GM12891 (cell line): Measurements from ENCODE around the gene PHACTR3.

Source experiments
- DNase-seq: peaks from one replicate; pipeline ENCODE4 v3.0.0; 2011; ENCODE audit warnings: low spot score; ENCODE audit not compliant: insufficient read length
- FAIRE-seq: peaks from 2 replicates; lab custom pipeline; 2011; peaks lifted over from hg19 to GRCh38; lab: Jason Lieb, UNC
- PAX5 ChIP-seq: IDR thresholded peaks from 2 replicates; pipeline ENCODE4 v1.6.1; 2011; ENCODE audit warnings: low read length, moderate library complexity, mild to moderate bottlenecking; ENCODE audit not compliant: insufficient read depth, severe bottlenecking
- POLR2A ChIP-seq: IDR thresholded peaks from 2 replicates; pipeline ENCODE4 v1.6.1; 2011; ENCODE audit warnings: low read depth, low read length, control low read depth
- POLR2AphosphoS5 ChIP-seq: IDR thresholded peaks from 2 replicates; pipeline ENCODE4 v1.6.1; 2011; ENCODE audit warnings: low read depth, low read length, control low read depth
- POU2F2 ChIP-seq: IDR thresholded peaks from 2 replicates; pipeline ENCODE4 v1.6.1; 2011; ENCODE audit warnings: low read depth, mild to moderate bottlenecking, control low read depth, low read length, moderate library complexity
- SPI1 ChIP-seq: IDR thresholded peaks from 2 replicates; pipeline ENCODE4 v1.6.1; 2011; ENCODE audit warnings: low read depth, low read length, control low read depth
- TAF1 ChIP-seq: IDR thresholded peaks from 2 replicates; pipeline ENCODE4 v1.6.1; 2011; ENCODE audit warnings: low read depth, low read length, control low read depth

PHACTR3 gene

GRCh38 chr20:59752704-59753460 lies 148.5 kb downstream of the PHACTR3 start:
- DNase-seq, result peak; percentile 44
- FAIRE-seq, result peak; percentile 66
- TF ChIP-seq POU2F2, result no peak
- no peak for TF ChIP-seq TAF1
- TF ChIP-seq PAX5, result no peak
- no peak for TF ChIP-seq POLR2AphosphoS5
- no peak for TF ChIP-seq POLR2A
- TF ChIP-seq SPI1, result no peak

GRCh38 chr20:59753836-59754235 lies 149.5 kb downstream of the PHACTR3 start:
- DNase-seq, result no peak
- TF ChIP-seq POU2F2, result no peak
- TF ChIP-seq SPI1, result no peak
- TF ChIP-seq POLR2A, result no peak
- no peak for TF ChIP-seq POLR2AphosphoS5
- no peak for TF ChIP-seq TAF1
- TF ChIP-seq PAX5, result no peak
- no peak for FAIRE-seq

GRCh38 chr20:59754551-59754950 lies 150.2 kb downstream of the PHACTR3 start:
- FAIRE-seq, result no peak
- DNase-seq, result no peak
- no peak for TF ChIP-seq TAF1
- no peak for TF ChIP-seq POLR2A
- no peak for TF ChIP-seq POLR2AphosphoS5
- TF ChIP-seq POU2F2, result no peak
- TF ChIP-seq PAX5, result no peak
- TF ChIP-seq SPI1, result no peak

- no peak for DNase-seq
- TF ChIP-seq POLR2AphosphoS5 (no peak), POU2F2 (no peak), SPI1 (no peak), PAX5 (no peak), POLR2A (no peak), TAF1 (no peak)
- no peak for FAIRE-seq
These were observed 151.9 kb downstream of the PHACTR3 start for GRCh38 chr20:59756241-59756640.

- TF ChIP-seq POU2F2 (no peak), POLR2AphosphoS5 (no peak), POLR2A (no peak), TAF1 (no peak), PAX5 (no peak), SPI1 (no peak)
- no peak for FAIRE-seq
These were observed 159.7 kb downstream of the PHACTR3 start for GRCh38 chr20:59764037-59764436.

DNA sequence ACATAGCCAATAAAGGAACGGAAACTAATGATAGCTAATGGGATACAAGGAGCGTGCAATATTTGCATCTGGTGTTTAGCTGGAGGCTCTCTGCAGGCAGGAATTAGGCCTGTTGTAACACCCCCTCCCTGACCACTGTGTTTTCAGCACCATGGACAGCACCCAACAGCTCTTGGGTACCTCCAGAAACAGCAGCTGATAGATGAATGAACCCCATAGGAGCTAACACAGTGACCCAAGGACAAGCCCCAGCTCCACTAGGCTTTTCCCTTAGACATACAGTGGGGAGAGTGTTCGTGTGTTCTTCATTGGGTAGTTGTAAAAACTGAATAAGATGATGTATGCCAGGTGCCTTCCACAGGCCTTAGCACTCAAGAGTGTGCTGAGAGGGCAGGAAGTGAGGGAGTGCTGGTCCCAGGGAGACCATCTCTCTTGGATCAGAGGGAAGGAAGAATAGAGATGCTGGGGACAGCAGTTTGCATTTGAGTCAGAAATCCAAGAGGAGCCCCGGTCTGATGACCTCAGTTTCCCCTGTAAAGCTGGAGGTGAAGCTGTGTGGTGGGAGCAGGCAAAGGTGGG lies 161.3 kb downstream of the PHACTR3 start:
- TF ChIP-seq POLR2A, result no peak
- no peak for TF ChIP-seq TAF1
- TF ChIP-seq SPI1, result no peak
- TF ChIP-seq POLR2AphosphoS5, result no peak
- no peak for TF ChIP-seq PAX5
- no peak for TF ChIP-seq POU2F2
- no peak for FAIRE-seq
- DNase-seq, result no peak

More at GRCh38 chr20:59764037-59764436, 159.7 kb downstream of the PHACTR3 start:
- DNase-seq, result no peak

DNA sequence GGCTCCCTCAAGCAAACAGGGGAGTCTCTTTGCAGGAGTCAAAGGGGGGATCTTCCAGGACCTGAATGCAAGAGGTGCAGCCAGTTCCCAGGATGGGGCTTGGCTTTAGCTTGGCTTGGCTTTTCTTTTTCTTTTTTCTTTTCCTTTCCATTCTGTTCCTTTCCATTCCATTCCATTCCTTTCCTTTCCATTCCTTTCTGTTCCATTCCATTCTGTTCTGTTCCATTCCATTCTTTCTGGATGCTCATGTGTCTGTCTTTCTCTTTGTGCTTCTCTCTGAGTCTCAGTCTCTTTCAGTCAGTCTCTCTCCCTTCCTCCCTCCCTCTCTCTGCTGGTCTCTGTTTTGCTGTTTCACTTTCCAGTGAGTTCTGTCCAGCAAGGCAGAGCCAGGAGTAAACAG lies 163.3 kb downstream of the PHACTR3 start:
- FAIRE-seq, result peak; percentile 85

GRCh38 chr20:59770270-59770669 lies 165.9 kb downstream of the PHACTR3 start:
- no peak for DNase-seq
- TF ChIP-seq TAF1 (no peak), PAX5 (no peak), POLR2A (no peak), SPI1 (peak; percentile 58), POLR2AphosphoS5 (no peak)
- no peak for FAIRE-seq

More for the DNA sequence above, 163.3 kb downstream of the PHACTR3 start:
- TF ChIP-seq POLR2A (no peak), SPI1 (no peak), TAF1 (no peak), POLR2AphosphoS5 (no peak), POU2F2 (no peak), PAX5 (no peak)
- no peak for DNase-seq

DNA sequence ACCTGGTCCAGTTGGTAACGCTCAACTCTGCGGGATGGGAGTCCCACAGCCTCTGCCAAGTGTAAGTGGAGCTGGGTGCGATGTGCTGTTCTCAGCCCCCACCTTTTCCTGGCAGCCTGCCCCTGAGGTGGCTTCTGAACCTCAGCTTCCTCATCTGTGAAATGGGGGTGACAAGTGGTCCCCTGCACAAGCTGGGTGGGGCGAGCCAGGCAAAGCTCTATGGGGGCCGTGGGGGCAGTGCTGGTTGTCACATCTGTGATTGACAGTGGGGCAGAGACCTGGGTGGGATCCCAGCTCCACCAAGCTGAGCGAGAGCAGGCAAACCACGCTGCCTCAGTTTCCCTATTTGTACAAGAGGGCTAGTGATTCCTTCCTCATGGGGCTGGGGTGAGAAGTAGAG lies 166.5 kb downstream of the PHACTR3 start:
- DNase-seq (no peak), FAIRE-seq (no peak)
- TF ChIP-seq POU2F2, result no peak
- TF ChIP-seq POLR2AphosphoS5, result no peak
- TF ChIP-seq TAF1, result no peak
- TF ChIP-seq PAX5, result no peak
- no peak for TF ChIP-seq SPI1
- no peak for TF ChIP-seq POLR2A
